CD8-positive, alpha-beta memory T cell (primary cell): ENCODE results near the gene ZNF554. TPM values are rescaled to one million over a fixed set of nuclear protein-coding genes. Genes with fewer than 3 reads are reported as not detected.
"Not testable (repeated sequence)": the region's sequence is repeated elsewhere in the genome, so short reads cannot be mapped to it uniquely, and the experiment has no call there.

Source experiments
- CTCF ChIA-PET: fragments of 350-600 bp; sonication (Branson Sonifier 250); formaldehyde crosslinking; loops from one replicate; lab custom pipeline; 2021; ENCODE audit warnings: antibody characterized with exemption; lab: Charles Lee
- POLR2A ChIA-PET: fragments of 350-600 bp; sonication (Branson Sonifier 250); formaldehyde crosslinking; loops from one replicate; lab custom pipeline; 2021; ENCODE audit warnings: antibody characterized with exemption; lab: Charles Lee
- DNase-seq, 5 donors: peaks; one replicate each; pipeline versions ENCODE4 v3.0.0 to v3.0.0-alpha.2; 2020 to 2022; ENCODE audit warnings: mixed read lengths in 1 of 5
- H3K27ac ChIP-seq: one replicate; pipeline ENCODE4 v1.7.0; 2013; ENCODE audit warnings: low read depth, mild to moderate bottlenecking, low read length, moderate library complexity
- H3K27me3 ChIP-seq: 2 replicates; pipeline ENCODE4 v1.7.0; 2013; ENCODE audit warnings: low read length, mild to moderate bottlenecking; ENCODE audit not compliant: insufficient read depth, poor library complexity, severe bottlenecking
- H3K36me3 ChIP-seq: 2 replicates; pipeline ENCODE4 v1.7.0; 2013; ENCODE audit warnings: mild to moderate bottlenecking, low read length, moderate library complexity; ENCODE audit not compliant: insufficient read depth
- H3K4me1 ChIP-seq: 2 replicates; pipeline ENCODE4 v1.7.0; 2013; ENCODE audit warnings: mild to moderate bottlenecking, low read length, moderate library complexity; ENCODE audit not compliant: insufficient read depth
- H3K4me3 ChIP-seq: 2 replicates; pipeline ENCODE4 v1.7.0; 2013; ENCODE audit warnings: mild to moderate bottlenecking, low read length
- H3K9me3 ChIP-seq: 2 replicates; pipeline ENCODE4 v1.7.0; 2013; ENCODE audit warnings: mild to moderate bottlenecking, low read length
- H3K27ac Mint-ChIP-seq, 8 donors: one replicate each; pipeline ENCODE4 v1.8.0; 2020 to 2021; ENCODE audit warnings: mixed read lengths in 8 of 8, mild to moderate bottlenecking in 6 of 8, inconsistent platforms in 3 of 8, moderate library complexity in 3 of 8
- H3K27me3 Mint-ChIP-seq, 2 donors: one replicate each; pipeline ENCODE4 v1.8.0; 2020 to 2021; ENCODE audit warnings: mixed read lengths in 2 of 2, mild to moderate bottlenecking in 1 of 2, moderate library complexity in 1 of 2
- H3K36me3 Mint-ChIP-seq, 3 donors: one replicate each; pipeline ENCODE4 v1.8.0; 2020 to 2021; ENCODE audit warnings: mixed read lengths in 3 of 3, inconsistent platforms in 1 of 3, mild to moderate bottlenecking in 1 of 3
- H3K4me1 Mint-ChIP-seq, 3 donors: one replicate each; pipeline ENCODE4 v1.8.0; 2020 to 2021; ENCODE audit warnings: mixed read lengths in 3 of 3, inconsistent platforms in 1 of 3, mild to moderate bottlenecking in 1 of 3
- H3K4me3 Mint-ChIP-seq, 7 donors: one replicate each; pipeline ENCODE4 v1.8.0; 2020 to 2021; ENCODE audit warnings: mixed read lengths in 7 of 7, mild to moderate bottlenecking in 6 of 7, moderate library complexity in 4 of 7, inconsistent platforms in 2 of 7
- H3K9me3 Mint-ChIP-seq, 5 donors: one replicate each; pipeline ENCODE4 v1.8.0; 2020 to 2022; ENCODE audit warnings: mixed read lengths in 5 of 5, mild to moderate bottlenecking in 3 of 5, moderate library complexity in 2 of 5, inconsistent platforms in 1 of 5
- polyA plus RNA-seq: library from polyadenylated mRNA; unstranded; fragments of 300-500 nt; fragmentation: Illumina TruSeq; gene quantifications from one replicate; pipeline ENCODE4 v1.2.3, GENCODE V29; 2021
- total RNA-seq, 2 experiments: library from RNA; stranded (reverse); gene quantifications; one replicate each; pipeline ENCODE4 v1.2.3, GENCODE V29; 2021

The ZNF554 gene
- total and polyA plus RNA-seq, 3 experiments from 2014 or later, result 2.1 to 5.7 (median 2.3) TPM

DNA sequence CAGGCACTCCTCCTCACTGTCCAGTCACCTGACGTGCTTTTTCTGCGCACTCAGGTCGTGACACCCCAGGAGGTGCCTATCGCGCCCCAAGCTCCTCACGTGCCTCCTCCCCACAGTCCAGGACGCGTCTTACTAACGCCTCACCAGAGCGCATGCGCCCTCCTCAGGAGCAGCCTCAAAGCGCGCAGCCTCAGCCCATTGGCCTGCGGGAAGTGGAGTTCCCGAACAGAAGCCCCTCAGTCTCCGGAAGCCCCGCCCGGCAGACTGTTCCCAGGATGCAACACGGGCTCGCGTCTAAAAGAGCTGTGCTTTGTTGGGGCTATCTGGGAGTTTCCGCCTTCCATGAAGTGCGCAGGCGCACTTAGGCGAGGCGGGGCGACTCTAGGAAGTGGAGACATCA is 39.2 kb downstream of the ZNF554 start:
- POLR2A ChIA-PET, result no interaction called here

DNA sequence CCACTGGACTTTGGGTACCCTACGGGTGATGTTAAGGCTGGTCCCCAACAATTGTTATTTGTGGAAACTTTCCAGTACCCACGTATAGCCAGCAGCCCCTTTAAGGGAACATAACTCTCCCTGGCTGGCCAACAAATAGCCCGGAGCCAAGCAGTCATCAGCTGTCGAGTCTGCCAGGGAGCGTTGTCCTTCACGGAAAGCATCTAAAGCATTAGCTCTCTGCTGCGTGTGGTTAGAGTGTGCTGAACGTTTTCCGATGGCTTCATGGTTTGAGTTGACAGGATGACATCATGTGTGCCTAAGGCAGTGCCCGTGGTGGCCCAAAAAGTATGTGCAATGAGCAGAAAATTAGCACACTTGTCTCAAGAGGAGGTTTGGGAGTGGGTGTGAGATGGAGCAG is 44.1 kb downstream of the ZNF554 start:
- H3K4me1 ChIP-seq, result no peaks in the 10 kb centered on the region
- no peaks in the 10 kb centered on the region for H3K27me3 ChIP-seq
- Mint-ChIP-seq H3K27me3 (peaks cover 1 to 14% of the 10 kb centered on the region in 2 donors), H3K4me3 (no peak overlapping the region), H3K4me1 (peaks cover 0 to 5% (median 0%) of the 10 kb centered on the region in 3 donors), H3K27ac (no peak overlapping the region), H3K9me3 (peaks cover 0 to 10% (median 3%) of the 10 kb centered on the region in 5 donors), H3K36me3 (peaks cover 0 to 5% (median 0%) of the 10 kb centered on the region in 3 donors)
- H3K4me3 ChIP-seq, result no peak overlapping the region
- DNase-seq, result no peak
- POLR2A ChIA-PET, result no interaction called here
- no peak overlapping the region for H3K27ac ChIP-seq
- no peaks in the 10 kb centered on the region for H3K9me3 ChIP-seq
- CTCF ChIA-PET, result interaction anchor here (0.7 kb wide), 1 partner anchor 366 kb away, joined by 3 read pairs; no protein-coding TSS in a partner anchor
- H3K36me3 ChIP-seq, result no peaks in the 10 kb centered on the region

More for the DNA sequence above, 39.2 kb downstream of the ZNF554 start:
- Histone ChIP-seq H3K4me1 (peaks cover 31% of the 10 kb centered on the region), H3K27me3 (no peaks in the 10 kb centered on the region), H3K4me3 (no peak overlapping the region), H3K27ac (no peak overlapping the region), H3K36me3 (no peaks in the 10 kb centered on the region), H3K9me3 (peaks cover 10% of the 10 kb centered on the region)
- H3K27ac Mint-ChIP-seq, result no peak overlapping the region
- peaks cover 5 to 16% (median 11%) of the 10 kb centered on the region in 3 donors for H3K36me3 Mint-ChIP-seq
- CTCF ChIA-PET, result interaction anchor here (0.7 kb wide), 1 partner anchor 18 kb away, joined by 3 read pairs; the partner anchor contains the start of gene ZNF555
- DNase-seq, result no peak
- peaks cover 6 to 27% (median 16%) of the 10 kb centered on the region in 5 donors for H3K9me3 Mint-ChIP-seq
- peaks cover 1% of the 10 kb centered on the region in 2 donors for H3K27me3 Mint-ChIP-seq
- H3K4me3 Mint-ChIP-seq, result no peak overlapping the region
- peaks cover 14 to 22% (median 21%) of the 10 kb centered on the region in 3 donors for H3K4me1 Mint-ChIP-seq

DNA sequence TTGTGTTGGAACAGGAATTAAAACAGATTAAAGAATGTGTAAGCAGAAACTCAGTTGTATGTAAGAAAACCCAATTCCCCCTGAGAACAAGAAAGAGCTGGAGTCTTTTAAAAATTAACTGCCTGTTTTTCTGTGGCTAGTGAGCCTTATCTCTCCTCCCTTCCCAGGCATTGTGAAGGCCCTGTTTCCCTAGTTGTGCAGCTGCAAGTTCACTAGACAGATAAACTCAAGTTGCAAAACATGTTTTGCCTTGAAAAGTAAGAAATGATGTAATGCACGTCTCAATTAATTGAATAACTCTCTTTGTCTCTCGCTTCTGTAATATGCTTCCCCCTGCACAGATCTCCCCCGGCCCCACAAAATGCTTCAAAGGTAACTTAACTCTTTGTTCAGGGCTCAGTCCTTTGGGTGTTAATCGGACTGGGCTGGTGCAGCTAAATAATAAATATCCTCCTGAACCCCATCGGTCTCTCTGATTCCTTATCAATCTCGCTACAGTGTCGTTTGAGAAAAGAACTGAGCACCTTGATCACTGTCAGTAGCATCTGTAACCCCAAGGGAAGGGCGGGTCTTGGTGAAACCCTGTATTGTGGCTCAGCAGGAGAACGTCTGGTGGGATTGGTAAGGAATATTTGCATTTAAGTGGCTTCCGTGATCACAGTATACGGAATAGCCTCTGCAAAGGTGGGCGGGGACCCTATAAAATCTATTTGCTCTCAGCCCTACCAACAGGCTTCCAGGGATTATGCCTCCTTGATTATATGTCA is 45.8 kb downstream of the ZNF554 start:
- Histone ChIP-seq H3K4me1 (no peaks in the 10 kb centered on the region), H3K36me3 (no peaks in the 10 kb centered on the region), H3K27ac (no peak overlapping the region), H3K9me3 (no peaks in the 10 kb centered on the region), H3K27me3 (no peaks in the 10 kb centered on the region), H3K4me3 (no peak overlapping the region)
- H3K27ac Mint-ChIP-seq, result no peak overlapping the region
- no peaks in the 10 kb centered on the region for H3K9me3 Mint-ChIP-seq
- no peak for DNase-seq
- CTCF ChIA-PET, result interaction anchor here (1.4 kb wide), 1 partner anchor 46 kb away, joined by 3 read pairs; the partner anchor contains the start of gene ZNF554
- POLR2A ChIA-PET, result no interaction called here
- H3K4me1 Mint-ChIP-seq, result peaks cover 0 to 5% (median 0%) of the 10 kb centered on the region in 3 donors
- no peak overlapping the region for H3K4me3 Mint-ChIP-seq
- peaks cover 1 to 14% of the 10 kb centered on the region in 2 donors for H3K27me3 Mint-ChIP-seq
- no peaks in the 10 kb centered on the region for H3K36me3 Mint-ChIP-seq

DNA sequence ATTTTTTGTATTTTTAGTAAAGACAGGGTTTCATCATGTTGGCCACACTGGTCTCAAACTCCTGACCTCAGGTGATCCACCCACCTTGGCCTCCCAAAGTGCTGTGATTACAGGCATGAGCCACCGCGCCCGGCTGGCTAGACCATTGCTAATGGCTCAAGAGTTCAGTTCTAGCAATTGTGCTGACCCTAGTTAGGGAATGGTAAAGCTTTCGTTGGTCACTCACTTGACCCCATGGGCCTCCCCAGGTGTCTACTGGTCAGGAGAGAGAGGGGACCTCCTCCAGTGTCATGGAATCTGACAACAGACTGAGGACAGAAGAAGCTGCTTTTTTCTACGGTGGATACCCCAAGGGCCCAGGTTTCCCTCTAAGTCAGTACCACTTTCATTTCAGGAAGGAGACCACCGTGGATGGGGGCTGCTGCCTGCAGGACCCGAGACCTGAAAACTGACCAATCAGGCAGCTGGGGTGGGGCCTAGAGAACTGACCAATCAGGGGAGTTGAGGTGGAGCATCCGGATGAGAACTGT is 46.9 kb downstream of the ZNF554 start:
- ChIA-PET POLR2A (no interaction called here), CTCF (interaction anchor here (0.9 to 1.4 kb wide), 3 partner anchors 25 to 218 kb away, joined by 3 to 5 read pairs (median 3); partner anchors contain the start of gene ZNF554)
- no peak overlapping the region for H3K27ac Mint-ChIP-seq
- Histone ChIP-seq H3K36me3 (no peaks in the 10 kb centered on the region), H3K27ac (no peak overlapping the region), H3K4me1 (no peaks in the 10 kb centered on the region), H3K27me3 (no peaks in the 10 kb centered on the region), H3K9me3 (no peaks in the 10 kb centered on the region), H3K4me3 (no peak overlapping the region)
- H3K27me3 Mint-ChIP-seq, result peaks cover 1 to 14% of the 10 kb centered on the region in 2 donors
- no peak overlapping the region for H3K4me3 Mint-ChIP-seq
- H3K36me3 Mint-ChIP-seq, result no peaks in the 10 kb centered on the region
- no peaks in the 10 kb centered on the region for H3K9me3 Mint-ChIP-seq
- H3K4me1 Mint-ChIP-seq, result peaks cover 0 to 5% (median 1%) of the 10 kb centered on the region in 3 donors
- no peak for DNase-seq

DNA sequence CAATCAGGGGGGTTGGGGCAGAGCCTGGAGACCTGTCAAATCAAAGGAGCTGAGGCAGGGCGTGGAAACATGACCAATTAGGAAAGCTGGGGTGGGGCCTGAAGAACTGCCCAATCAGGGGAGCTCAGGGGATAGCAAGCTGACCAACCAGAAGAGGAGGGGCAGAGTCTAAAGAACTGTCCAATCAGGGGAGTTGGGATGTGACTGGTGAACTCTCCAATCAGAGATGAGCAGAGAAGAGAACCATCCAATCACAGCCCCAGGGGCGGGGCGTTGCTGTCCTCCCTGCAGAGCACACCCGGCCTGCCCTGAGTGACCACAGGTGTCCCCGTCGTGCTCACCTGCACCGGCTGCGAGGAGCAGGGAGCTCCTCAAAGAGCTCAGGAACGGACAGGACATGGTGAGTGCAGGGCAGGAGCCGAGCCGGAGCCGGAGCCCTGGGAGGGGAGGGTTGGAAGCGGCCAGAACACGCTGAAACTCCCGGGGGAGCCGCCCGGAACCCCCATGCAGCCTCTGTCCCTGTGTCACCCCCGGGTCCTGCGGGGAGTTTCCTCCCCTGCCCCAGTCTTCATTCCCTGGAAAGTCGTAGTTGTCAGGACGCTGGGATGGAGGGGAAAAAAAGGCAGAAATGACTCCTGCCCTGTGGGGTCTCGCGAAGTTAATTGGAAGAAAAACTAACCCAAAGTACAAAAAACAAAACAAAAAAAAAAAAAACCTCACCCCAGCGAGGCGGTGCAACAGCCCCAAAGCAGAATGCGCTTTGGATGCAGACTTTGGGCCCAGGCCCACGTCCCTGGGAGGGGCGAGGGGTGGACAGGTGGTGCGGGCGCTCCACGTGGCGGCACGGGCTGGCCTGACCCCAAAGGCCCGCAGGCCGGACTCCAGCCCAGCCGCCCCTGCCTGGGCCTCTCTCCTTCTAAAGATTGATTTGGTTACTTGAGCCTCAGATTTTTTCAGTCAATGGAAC is 47.6 kb downstream of the ZNF554 start, which contains the start of gene ZNF556:
Gene ZNF556 (plus strand): TSS at position 311 of the 967 bp plus-strand sequence. CDS start 87 bp downstream, at position 398.
- Mint-ChIP-seq H3K36me3 (no peaks in the 10 kb centered on the region), H3K27ac (no peak within 1 kb of the TSS), H3K27me3 (peaks cover 1 to 14% of the 10 kb centered on the region in 2 donors), H3K9me3 (no peaks in the 10 kb centered on the region), H3K4me1 (peaks cover 0 to 5% (median 3%) of the 10 kb centered on the region in 3 donors), H3K4me3 (no peak within 1 kb of the TSS)
- ChIA-PET CTCF (interaction anchor here (0.9 to 1.4 kb wide), 3 partner anchors 24 to 219 kb away, joined by 3 to 5 read pairs (median 3); partner anchors contain the start of gene ZNF554), POLR2A (no interaction called here)
- Histone ChIP-seq H3K27ac (no peak within 1 kb of the TSS), H3K4me3 (no peak within 1 kb of the TSS), H3K36me3 (no peaks in the 10 kb centered on the region), H3K4me1 (no peaks in the 10 kb centered on the region), H3K9me3 (no peaks in the 10 kb centered on the region), H3K27me3 (no peaks in the 10 kb centered on the region)
- DNase-seq, result no peak

DNA sequence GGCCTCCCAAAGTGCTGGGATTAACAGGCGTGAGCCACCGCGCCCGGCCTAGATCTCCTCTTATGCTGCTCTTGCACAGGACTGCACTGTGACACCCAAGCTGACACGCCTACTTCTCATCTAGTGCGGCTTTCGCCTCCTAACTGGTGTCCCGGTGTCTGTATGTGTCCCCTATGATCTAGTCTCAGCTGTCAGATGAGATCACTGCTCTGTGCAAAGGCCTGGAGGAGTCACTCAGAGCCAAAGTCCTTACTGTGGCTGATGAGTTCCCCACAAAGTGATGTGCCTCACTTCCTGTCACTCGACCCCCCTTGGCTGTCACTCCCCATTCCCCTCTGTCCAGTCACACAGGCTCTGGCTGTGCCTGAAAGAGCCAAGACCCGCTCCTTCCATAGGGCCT is 50.0 kb downstream of the ZNF554 start:
- DNase-seq, result no peak
- Mint-ChIP-seq H3K27me3 (peaks cover 0 to 9% of the 10 kb centered on the region in 2 donors), H3K4me1 (peaks cover 0 to 5% (median 3%) of the 10 kb centered on the region in 3 donors), H3K36me3 (no peaks in the 10 kb centered on the region), H3K4me3 (no peak overlapping the region), H3K9me3 (no peaks in the 10 kb centered on the region), H3K27ac (peak overlapping the region in 1 of 8 donors; percentile 13)
- Histone ChIP-seq H3K27me3 (no peaks in the 10 kb centered on the region), H3K4me3 (no peak overlapping the region), H3K27ac (no peak overlapping the region), H3K4me1 (no peaks in the 10 kb centered on the region), H3K9me3 (no peaks in the 10 kb centered on the region), H3K36me3 (no peaks in the 10 kb centered on the region)
- ChIA-PET CTCF (no interaction called here), POLR2A (no interaction called here)

DNA sequence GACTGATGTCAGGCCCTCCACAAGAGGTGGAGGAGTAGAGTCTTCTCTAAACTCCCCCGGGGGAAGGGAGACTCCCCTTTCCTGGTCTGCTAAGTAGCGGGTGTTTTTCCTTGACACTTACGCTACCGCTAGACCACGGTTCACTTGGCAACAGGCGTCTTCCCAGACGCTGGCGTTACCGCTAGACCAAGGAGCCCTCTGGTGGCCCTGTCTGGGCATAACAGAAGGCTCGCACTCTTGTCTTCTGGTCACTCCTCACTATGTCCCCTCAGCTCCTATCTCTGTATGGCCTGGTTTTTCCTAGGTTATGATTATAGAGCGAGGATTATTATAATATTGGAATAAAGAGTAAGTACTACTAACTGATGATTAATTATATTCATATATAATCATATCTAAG is 52.5 kb downstream of the ZNF554 start:
- H3K4me3 ChIP-seq, H3K36me3 ChIP-seq, H3K4me1 ChIP-seq, H3K4me1 Mint-ChIP-seq, H3K4me3 Mint-ChIP-seq, H3K9me3 Mint-ChIP-seq, H3K9me3 ChIP-seq, H3K27ac Mint-ChIP-seq, H3K27me3 Mint-ChIP-seq, H3K27ac ChIP-seq, H3K36me3 Mint-ChIP-seq, H3K27me3 ChIP-seq: not testable (repeated sequence)
- ChIA-PET POLR2A (interaction anchor here (0.6 kb wide), 1 partner anchor 1115 kb away, joined by 11 read pairs; no protein-coding TSS in a partner anchor), CTCF (interaction anchor here (1.1 to 1.3 kb wide), 2 partner anchors 224 to 226 kb away, joined by 3 to 8 read pairs; no protein-coding TSS in a partner anchor)
- DNase-seq, result peak in 1 of 5 donors; percentile 33
